HepG2 (cell line): ENCODE data around the gene ATXN7L2. TPM values are rescaled to one million over a fixed set of nuclear protein-coding genes. Genes with fewer than 3 reads are reported as not detected.

Source experiments
- ARID2 ChIP-seq: sonication (generic); formaldehyde crosslinking; IDR thresholded peaks from 2 replicates; pipeline ENCODE4 v1.8.1; 2022; ENCODE audit warnings: mild to moderate bottlenecking, missing genetic modification reagents, borderline replicate concordance
- ATF6 ChIP-seq: sonication (generic); formaldehyde crosslinking; conservative IDR thresholded peaks from 2 replicates; pipeline ENCODE4 v1.4.0; 2020; ENCODE audit warnings: missing genetic modification reagents
- CHD4 ChIP-seq: fragments of 200-600 bp; sonication (generic); IDR thresholded peaks from 2 replicates; pipeline ENCODE4 v1.7.0; 2017; ENCODE audit warnings: mild to moderate bottlenecking, low read length, borderline replicate concordance
- HES4 ChIP-seq: sonication (generic); formaldehyde crosslinking; IDR thresholded peaks from 2 replicates; pipeline ENCODE4 v1.9.0; 2021; ENCODE audit warnings: mild to moderate bottlenecking, missing genetic modification reagents, borderline replicate concordance
- MXD3 ChIP-seq: IDR thresholded peaks from 2 replicates; pipeline ENCODE4 v1.6.1; 2016; ENCODE audit warnings: mild to moderate bottlenecking, missing biosample characterization, missing genetic modification reagents
- NR2C2 ChIP-seq: sonication (generic); formaldehyde crosslinking; IDR thresholded peaks from 2 replicates; pipeline ENCODE4 v1.4.0; 2020; ENCODE audit warnings: missing genetic modification reagents, mild to moderate bottlenecking, moderate library complexity, borderline replicate concordance
- PREB ChIP-seq: sonication (generic); formaldehyde crosslinking; IDR thresholded peaks from 2 replicates; pipeline ENCODE4 v1.4.0; 2020; ENCODE audit warnings: missing genetic modification reagents
- REST ChIP-seq, 2 experiments: IDR thresholded peaks; 2 replicates each; pipeline ENCODE4 v1.6.1; 2011 to 2012; ENCODE audit warnings: low read length in 2 of 2, borderline replicate concordance in 1 of 2, low read depth in 1 of 2, mild to moderate bottlenecking in 1 of 2, moderate library complexity in 1 of 2
- RFX3 ChIP-seq: IDR thresholded peaks from 2 replicates; pipeline ENCODE4 v1.6.1; 2016; ENCODE audit warnings: missing biosample characterization, missing genetic modification reagents
- RFX5 ChIP-seq: IDR thresholded peaks from 2 replicates; pipeline ENCODE4 v1.6.1; 2011; ENCODE audit warnings: low read depth, low read length, improper control_type of control experiment
- RXRA ChIP-seq: sonication (generic); formaldehyde crosslinking; IDR thresholded peaks from 2 replicates; pipeline ENCODE4 v1.5.1; 2020; ENCODE audit warnings: missing genetic modification reagents
- ZBTB8A ChIP-seq: sonication (generic); formaldehyde crosslinking; IDR thresholded peaks from 2 replicates; pipeline ENCODE4 v1.4.0; 2020; ENCODE audit warnings: mild to moderate bottlenecking, low read depth, missing genetic modification reagents, borderline replicate concordance
- ZNF317 ChIP-seq: sonication (generic); formaldehyde crosslinking; IDR thresholded peaks from 2 replicates; pipeline ENCODE4 v1.5.0; 2020; ENCODE audit warnings: mild to moderate bottlenecking, missing genetic modification reagents
- ZNF441 ChIP-seq: sonication (generic); formaldehyde crosslinking; IDR thresholded peaks from 2 replicates; pipeline ENCODE4 v1.7.0; 2021; ENCODE audit warnings: missing genetic modification reagents, borderline replicate concordance
- ZNF850 ChIP-seq: sonication (generic); formaldehyde crosslinking; conservative IDR thresholded peaks from 2 replicates; pipeline ENCODE4 v1.9.0; 2021; ENCODE audit warnings: mild to moderate bottlenecking, missing genetic modification reagents
- ZSCAN31 ChIP-seq: sonication (generic); formaldehyde crosslinking; IDR thresholded peaks from 2 replicates; pipeline ENCODE4 v1.5.0; 2020; ENCODE audit warnings: low read depth, mild to moderate bottlenecking, missing genetic modification reagents
- polyA plus RNA-seq, 8 experiments: library from polyadenylated mRNA; depleted of rRNA in 3 of 8; stranded (reverse) in 7 of 8; unstranded in 1 of 8; fragments of >200 nt; fragmentation: Illumina TruSeq in 4 of 8; extraction: Trizol in 4 of 8; gene quantifications; 2 replicates each; pipeline versions ENCODE4 v1.2.1 to v1.2.3, GENCODE V29; 2011 to 2016; ENCODE audit warnings: low read depth in 4 of 8, missing spikeins in 1 of 8, mixed read lengths in 1 of 8; ENCODE audit not compliant: insufficient read depth in 1 of 8
- total RNA-seq, 5 experiments: library from RNA; depleted of rRNA; stranded (reverse); fragments of >200 nt; fragmentation: Illumina TruSeq; extraction: Trizol; gene quantifications; 2 replicates each; pipeline ENCODE4 v1.2.3, GENCODE V29; 2016; ENCODE audit warnings: low read depth in 1 of 5
- TF ChIP-seq, protein P1 (sequence below): sonication (generic); formaldehyde crosslinking; IDR thresholded peaks from 2 replicates; pipeline ENCODE4 v1.8.0; 2022; ENCODE audit warnings: missing genetic modification reagents, mild to moderate bottlenecking, moderate library complexity, borderline replicate concordance

The ATXN7L2 gene
- total and polyA plus RNA-seq, 2 of the 13 experiments (the other 11 are each of a cell fraction or from before 2014, with no cell fraction given): 2.7 to 2.8 TPM

- TF ChIP-seq PREB (CRISPR knock-in tag) (no peak), REST (IDR thresholded peaks at IDR 0.05; ENCODE audit: borderline replicate concordance in 1 of 2, low read depth in 1 of 2, low read length in 2 of 2) (no peak), NR2C2 (CRISPR knock-in tag) (0 out of 2 replicates have a peak, but pooled peaks have one; percentile 20), ZNF850 (CRISPR knock-in tag) (no peak), HES4 (CRISPR knock-in tag) (no peak), ATF6 (CRISPR knock-in tag) (no peak), RFX5 (no peak), RXRA (CRISPR knock-in tag) (no peak), ZSCAN31 (CRISPR knock-in tag) (0 out of 2 replicates have a peak, but pooled peaks have one; percentile 30), ARID2 (CRISPR knock-in tag) (no peak), ZBTB8A (no peak), RFX3 (no peak), MXD3 (CRISPR knock-in tag) (no peak), ZNF441 (CRISPR knock-in tag) (no peak), CHD4 (no peak), ZNF317 (CRISPR knock-in tag) (no peak)
- TF ChIP-seq, protein P1, sequence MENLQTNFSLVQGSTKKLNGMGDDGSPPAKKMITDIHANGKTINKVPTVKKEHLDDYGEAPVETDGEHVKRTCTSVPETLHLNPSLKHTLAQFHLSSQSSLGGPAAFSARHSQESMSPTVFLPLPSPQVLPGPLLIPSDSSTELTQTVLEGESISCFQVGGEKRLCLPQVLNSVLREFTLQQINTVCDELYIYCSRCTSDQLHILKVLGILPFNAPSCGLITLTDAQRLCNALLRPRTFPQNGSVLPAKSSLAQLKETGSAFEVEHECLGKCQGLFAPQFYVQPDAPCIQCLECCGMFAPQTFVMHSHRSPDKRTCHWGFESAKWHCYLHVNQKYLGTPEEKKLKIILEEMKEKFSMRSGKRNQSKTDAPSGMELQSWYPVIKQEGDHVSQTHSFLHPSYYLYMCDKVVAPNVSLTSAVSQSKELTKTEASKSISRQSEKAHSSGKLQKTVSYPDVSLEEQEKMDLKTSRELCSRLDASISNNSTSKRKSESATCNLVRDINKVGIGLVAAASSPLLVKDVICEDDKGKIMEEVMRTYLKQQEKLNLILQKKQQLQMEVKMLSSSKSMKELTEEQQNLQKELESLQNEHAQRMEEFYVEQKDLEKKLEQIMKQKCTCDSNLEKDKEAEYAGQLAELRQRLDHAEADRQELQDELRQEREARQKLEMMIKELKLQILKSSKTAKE (CRISPR knock-in tag): no peak
These were observed 48.8 kb downstream of the ATXN7L2 start (continued) for GRCh38 chr1:109532365-109533136.
